ENCODE data around the gene TRIM7. TPM values are rescaled to one million over a fixed set of nuclear protein-coding genes. Genes with fewer than 3 reads are reported as not detected.

The TRIM7 gene
- total RNA-seq, 2 donors from 2014 or later: 11.5 to 17.9 TPM

- WGBS, 2 donors: 49 to 51% methylated on average over 3 of the region's 3 CpGs
- peaks cover 0 to 39% of the 10 kb centered on the region in 2 donors for H3K27me3 ChIP-seq
- no peak for DNase-seq
These were observed 28.6 kb downstream of the TRIM7 start for GRCh38 chr5:181176254-181176952.

GRCh38 chr5:181173420-181174342 lies 31.3 kb downstream of the TRIM7 start:
- 5 to 6% methylated on average over 37 to 50 of the region's 50 CpGs for WGBS, 2 donors
- peaks cover 7% of the 10 kb centered on the region for H3K4me1 ChIP-seq
- peaks cover 0 to 55% of the 10 kb centered on the region in 2 donors for H3K27me3 ChIP-seq
- H3K9me3 ChIP-seq: no peaks in the 10 kb centered on the region
- intact Hi-C loops (cut with DNase I): no loop called here
- no peaks in the 10 kb centered on the region for H3K36me3 ChIP-seq (replicated peaks in 1 of 2; ENCODE audit: insufficient read depth in 1 of 2, low read depth in 2 of 2)
- no peak overlapping the region for H3K4me3 ChIP-seq
- ATAC-seq (peak; percentile 40), DNase-seq (peak in 2 of 4 donors; percentile 24 to 31)
- H3K27ac ChIP-seq: no peak overlapping the region
- TF ChIP-seq POLR2A (IDR thresholded peaks at IDR 0.05): no peak
- no peak for TF ChIP-seq CTCF (IDR thresholded peaks at IDR 0.05)

More at GRCh38 chr5:181176254-181176952, 28.6 kb downstream of the TRIM7 start:
- no peak for ATAC-seq
- H3K4me3 ChIP-seq: no peak overlapping the region
- intact Hi-C loops (cut with DNase I): no loop called here
- no peaks in the 10 kb centered on the region for H3K9me3 ChIP-seq
- H3K4me1 ChIP-seq: no peaks in the 10 kb centered on the region
- H3K36me3 ChIP-seq (replicated peaks in 1 of 2; ENCODE audit: insufficient read depth in 1 of 2, low read depth in 2 of 2): no peaks in the 10 kb centered on the region
- TF ChIP-seq POLR2A (IDR thresholded peaks at IDR 0.05) (no peak), CTCF (IDR thresholded peaks at IDR 0.05) (no peak)
- H3K27ac ChIP-seq: no peak overlapping the region

- no peak for ATAC-seq
- Histone ChIP-seq H3K9me3 (no peaks in the 10 kb centered on the region), H3K4me1 (peaks cover 11% of the 10 kb centered on the region), H3K36me3 (replicated peaks in 1 of 2; ENCODE audit: insufficient read depth in 1 of 2, low read depth in 2 of 2) (no peaks in the 10 kb centered on the region), H3K4me3 (no peak overlapping the region), H3K27ac (no peak overlapping the region), H3K27me3 (peaks cover 0 to 60% of the 10 kb centered on the region in 2 donors)
- DNase-seq: peak in 2 of 4 donors; percentile 43 to 50
- TF ChIP-seq CTCF (IDR thresholded peaks at IDR 0.05) (peak in 2 of 7 experiments; percentile 31 to 32), POLR2A (IDR thresholded peaks at IDR 0.05) (no peak)
- intact Hi-C loops (cut with DNase I): no loop called here
- 9 to 21% methylated on average over 11 of the region's 11 CpGs for WGBS, 2 donors
These were observed 32.0 kb downstream of the TRIM7 start for GRCh38 chr5:181173027-181173419.

- peaks cover 12% of the 10 kb centered on the region for H3K4me1 ChIP-seq
- DNase-seq (no peak), ATAC-seq (no peak)
- intact Hi-C loops (cut with DNase I): no loop called here
- 28 to 29% methylated on average over 3 of the region's 3 CpGs for WGBS, 2 donors
- no peaks in the 10 kb centered on the region for H3K9me3 ChIP-seq
- H3K36me3 ChIP-seq (replicated peaks in 1 of 2; ENCODE audit: insufficient read depth in 1 of 2, low read depth in 2 of 2): no peaks in the 10 kb centered on the region
- H3K27me3 ChIP-seq: peaks cover 0 to 59% of the 10 kb centered on the region in 2 donors
- H3K27ac ChIP-seq: no peak overlapping the region
- no peak overlapping the region for H3K4me3 ChIP-seq
- TF ChIP-seq CTCF (IDR thresholded peaks at IDR 0.05) (no peak), POLR2A (IDR thresholded peaks at IDR 0.05) (no peak)
These were observed 33.2 kb downstream of the TRIM7 start for GRCh38 chr5:181171782-181172181.

Data from body of pancreas (tissue), 4 donors.